ENCODE data around the gene SIL1.
"Not testable (repeated sequence)": the region's sequence is repeated elsewhere in the genome, so short reads cannot be mapped to it uniquely, and the experiment has no call there.

Gene SIL1

DNA sequence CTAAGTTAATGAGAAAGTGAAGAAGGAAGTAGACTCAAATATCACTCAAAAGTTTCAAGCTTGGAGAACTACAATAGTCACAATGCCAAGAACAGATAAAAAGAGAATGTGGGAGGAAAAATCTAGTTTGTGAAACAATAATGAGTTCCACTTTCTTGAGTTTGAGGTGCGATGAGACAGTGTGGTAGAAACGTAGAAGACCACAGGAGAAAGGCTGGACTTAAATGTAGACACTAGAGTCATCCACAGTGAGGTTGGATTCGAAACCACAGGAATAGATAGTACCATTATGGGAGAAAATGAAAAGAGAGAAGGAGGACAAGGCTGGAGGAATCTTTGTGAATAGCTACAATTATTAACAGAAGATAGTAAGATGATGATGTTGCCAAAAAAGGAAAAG is 182.0 kb downstream of the SIL1 start:
- DNase-seq, result no peak

DNA sequence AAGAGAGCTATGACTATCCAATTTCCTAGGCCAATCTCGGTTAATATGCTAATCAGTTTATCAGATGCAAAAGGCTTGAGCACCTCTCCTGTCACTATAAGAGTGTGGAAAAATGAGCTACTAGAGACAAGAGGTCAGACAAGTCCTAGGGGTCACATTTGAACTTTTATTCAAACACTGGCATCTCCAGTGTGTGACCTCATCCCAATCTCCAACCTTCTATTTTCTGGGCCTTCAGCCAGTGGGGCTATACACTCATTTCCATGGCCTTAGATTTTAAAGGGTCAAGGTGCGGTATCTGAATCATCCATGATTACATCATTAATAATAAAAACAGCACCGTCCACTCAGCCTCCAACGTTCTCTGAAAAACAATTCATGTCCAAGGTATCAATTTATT is 183.4 kb downstream of the SIL1 start:
- no peak for DNase-seq

DNA sequence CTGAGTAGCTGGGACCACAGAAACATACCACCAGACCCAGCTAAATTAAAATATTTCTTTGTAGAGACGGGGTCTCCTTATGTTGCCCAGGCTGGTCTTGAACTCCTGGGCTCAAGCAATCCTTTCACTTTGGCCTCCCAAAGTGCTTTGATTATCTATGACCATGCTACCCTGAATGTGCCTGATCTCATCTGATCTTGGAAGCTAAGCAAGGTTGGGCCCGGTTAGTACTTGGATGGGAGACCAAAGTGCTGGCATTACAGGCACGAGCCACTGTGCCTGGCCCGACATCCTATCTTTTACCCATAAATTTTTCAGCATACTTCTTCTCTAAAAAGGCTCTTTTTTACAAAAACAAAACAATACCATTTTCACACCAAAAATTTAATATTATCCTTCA is 186.0 kb downstream of the SIL1 start:
- DNase-seq, result no peak

DNA sequence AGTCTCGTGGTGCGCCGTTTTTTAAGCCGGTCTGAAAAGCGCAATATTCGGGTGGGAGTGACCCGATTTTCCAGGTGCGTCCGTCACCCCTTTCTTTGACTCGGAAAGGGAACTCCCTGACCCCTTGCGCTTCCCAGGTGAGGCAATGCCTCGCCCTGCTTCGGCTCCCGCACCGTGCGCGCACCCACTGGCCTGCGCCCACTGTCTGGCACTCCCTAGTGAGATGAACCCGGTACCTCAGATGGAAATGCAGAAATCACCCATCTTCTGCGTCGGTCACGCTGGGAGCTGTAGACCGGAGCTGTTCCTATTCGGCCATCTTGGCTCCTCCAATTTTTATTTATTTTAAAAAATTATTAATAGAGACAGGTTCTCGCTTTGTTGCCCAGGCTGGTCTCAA is 187.0 kb downstream of the SIL1 start:
- DNase-seq, result not testable (repeated sequence)

DNA sequence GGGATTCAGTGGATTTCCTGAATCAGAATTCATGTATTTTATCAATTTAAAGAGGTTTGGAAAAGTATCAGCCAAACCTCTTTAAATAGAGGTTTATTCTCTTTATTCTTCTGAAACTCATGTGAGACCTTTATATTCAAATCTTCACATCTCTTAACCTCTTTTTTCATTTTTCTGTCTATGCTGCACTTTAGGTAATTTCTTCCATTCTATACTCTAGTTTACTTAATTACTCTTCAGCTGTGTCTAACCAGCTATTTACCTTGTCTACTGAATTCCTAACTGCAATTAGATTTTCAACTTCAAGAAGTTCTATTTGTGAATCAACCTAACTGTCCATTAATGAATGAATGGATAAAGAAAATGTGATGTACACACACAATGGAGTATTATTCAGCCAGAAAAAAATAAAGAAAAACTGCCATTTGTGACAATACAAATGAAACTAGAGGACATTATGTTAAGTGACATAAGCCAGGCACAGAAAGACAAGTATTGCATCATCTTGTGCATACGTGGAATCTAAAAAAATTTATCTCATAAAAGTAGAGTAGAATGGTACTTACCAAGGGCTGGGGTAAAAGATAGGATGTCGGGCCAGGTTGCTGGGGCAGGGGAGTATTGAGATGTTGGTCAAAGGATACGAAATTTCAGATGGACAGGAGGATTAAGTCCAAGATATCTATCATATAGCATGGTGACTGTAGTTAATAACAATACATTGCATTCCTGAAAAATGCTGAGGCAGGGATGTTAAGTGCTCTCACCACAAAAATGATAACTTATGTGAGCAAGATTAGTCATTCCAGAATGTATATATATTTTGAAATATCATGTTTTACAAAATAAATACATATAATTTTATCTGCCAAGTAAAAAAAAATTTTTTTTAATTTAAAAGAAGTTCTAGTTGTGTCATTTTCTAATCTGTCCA is 193.5 kb downstream of the SIL1 start:
- DNase-seq, result no peak

DNA sequence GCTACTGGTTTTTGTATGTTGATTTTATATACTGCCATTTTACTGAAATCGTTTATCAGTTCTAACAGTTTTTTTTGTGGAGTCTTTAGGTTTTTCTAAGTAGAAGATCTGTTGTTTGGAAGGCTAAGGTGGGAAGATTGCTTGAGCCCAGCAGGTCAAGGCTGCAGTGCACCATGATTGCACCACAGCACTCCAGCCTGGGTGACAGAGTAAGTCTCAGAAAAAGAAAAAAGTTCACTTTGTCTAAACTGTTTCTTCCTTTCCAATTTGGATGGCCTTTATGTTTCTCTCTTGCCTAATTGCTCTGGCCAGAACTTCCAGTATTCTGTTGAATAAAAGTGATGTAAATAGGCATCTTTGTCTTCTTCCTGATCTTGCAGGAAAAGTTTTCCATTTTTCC is 198.5 kb downstream of the SIL1 start:
- DNase-seq, result no peak

DNA sequence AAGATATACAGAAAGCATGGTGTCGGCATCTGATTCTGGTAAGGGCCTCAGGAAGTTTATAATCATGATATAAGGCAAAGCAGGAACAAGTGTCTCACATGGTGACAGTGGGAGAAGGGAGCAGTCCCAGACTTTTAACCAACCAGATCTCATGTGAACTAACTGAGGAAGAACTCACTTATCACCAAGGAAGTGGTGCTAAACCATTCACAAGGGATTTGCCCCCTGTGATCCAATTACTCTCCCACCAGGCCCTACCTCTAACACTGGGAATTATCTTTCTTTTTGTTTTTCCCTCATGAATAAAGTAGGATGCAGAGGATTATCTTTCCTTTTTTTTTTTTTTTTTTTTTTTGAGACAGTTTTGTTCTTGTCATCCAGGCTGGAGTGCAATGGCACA is 199.6 kb downstream of the SIL1 start:
- no peak for DNase-seq

DNA sequence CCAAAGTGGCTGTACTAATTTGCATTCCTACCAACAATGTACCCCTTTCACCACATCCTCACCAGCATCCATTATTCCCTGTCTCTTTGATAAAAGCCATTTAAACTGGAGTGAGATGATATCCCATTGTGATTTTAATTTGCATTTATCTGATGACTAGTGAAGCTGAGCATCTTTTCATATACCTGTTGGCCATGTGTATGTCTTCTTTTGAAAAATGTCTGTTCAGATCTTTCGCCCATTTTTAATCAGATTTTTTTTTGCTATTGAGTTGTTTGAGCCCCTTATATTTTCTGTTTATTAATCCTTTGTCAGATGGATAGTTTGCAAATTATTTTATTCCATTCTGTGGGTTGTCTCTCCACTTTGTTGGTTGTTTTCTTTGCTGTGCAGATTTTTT is 202.0 kb downstream of the SIL1 start:
- DNase-seq, result no peak

DNA sequence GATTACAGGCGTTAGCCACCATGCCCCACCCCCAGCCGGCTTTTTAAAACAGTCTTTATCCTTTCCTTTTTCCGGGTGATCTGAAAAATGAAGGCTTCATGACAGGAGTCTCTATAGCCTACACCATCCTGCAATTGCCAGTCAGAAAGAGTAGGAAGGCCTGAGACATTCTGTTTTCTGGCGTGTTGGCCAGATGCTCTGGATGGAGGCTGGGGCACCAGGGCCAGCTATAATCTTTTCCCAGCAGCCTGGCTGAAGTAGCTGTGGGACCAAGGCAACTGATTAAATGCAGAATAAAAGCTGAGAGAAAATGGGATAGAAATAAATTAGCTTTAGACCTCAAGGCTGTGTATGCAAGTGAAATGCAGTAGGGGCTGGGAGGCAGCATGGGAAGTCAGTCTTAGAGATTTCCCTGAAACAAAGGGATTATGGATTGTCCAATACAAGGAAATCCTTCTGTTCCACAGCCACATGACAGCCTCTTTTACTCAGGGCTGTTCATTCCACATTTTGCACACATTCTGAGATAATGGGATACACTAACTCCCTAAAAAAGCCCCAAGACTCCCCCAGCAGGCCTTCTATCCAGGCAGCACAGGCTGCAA is 207.1 kb downstream of the SIL1 start:
- DNase-seq, result no peak

DNA sequence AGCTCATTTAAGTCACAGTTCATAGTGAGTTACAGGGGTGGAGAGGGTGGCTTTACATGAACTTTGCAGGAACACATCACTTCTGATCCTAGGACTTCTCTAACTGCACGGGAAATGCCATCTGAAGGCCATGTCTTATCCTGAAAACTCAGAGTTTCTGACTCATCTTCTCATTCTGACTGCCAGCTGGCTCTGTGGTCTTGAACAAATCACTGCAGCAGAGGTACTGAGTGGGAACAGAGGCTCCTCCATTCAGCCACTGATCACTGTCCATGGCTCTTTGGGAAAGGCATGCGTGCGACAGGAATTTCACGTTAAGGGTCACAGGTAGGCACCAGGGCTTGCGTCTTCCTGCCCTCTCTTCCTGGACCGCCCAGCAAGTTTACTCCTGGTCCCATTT is 208.4 kb downstream of the SIL1 start:
- DNase-seq, result no peak

DNA sequence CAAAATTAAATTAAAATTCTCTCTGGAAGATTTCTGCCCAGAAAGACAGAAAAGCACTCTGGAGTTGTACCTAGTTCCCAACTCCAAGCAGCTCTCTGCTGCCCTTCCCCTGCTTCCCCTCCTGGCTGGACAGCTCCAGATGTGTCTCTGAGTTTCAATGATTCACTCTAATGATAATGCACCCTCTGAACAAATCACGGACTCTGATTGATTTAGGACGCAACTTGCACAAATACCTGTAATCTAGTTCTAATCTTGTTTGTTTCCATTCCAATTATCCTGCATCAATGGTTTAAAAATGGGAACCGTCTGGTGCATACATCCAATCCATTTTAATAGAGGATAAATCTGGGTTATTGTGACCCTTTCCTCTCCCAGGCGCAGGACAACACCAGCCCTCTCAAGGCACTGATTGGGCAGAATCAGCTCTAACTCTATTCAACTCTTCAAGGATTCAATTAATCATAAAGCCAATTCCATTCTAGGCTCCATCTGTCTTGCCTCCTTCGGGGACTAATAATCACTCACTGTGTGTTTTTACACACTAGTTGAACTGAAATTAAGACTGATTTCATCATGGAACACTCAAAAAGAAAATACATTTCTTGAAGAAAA is 211.9 kb downstream of the SIL1 start:
- no peak for DNase-seq

DNA sequence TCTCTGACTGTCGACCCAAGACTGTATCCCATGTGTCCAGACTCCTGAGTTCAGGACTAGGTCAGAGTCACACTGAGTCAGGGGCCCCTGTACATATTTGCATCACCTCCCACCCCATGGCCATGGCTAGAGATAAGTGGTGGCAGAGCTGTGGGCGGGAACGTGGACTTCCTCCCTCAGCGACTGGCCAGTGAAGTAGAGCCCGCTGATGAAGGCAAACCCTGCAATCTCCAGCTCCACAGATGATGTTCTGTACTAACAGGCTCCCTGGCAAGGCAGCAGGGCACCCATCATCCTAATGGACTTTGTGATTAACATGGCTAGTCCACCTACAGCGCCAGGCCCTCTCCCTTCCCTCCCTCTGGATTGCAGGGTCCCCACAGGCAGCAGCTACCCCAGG is 212.5 kb downstream of the SIL1 start:
- DNase-seq, result no peak

DNA sequence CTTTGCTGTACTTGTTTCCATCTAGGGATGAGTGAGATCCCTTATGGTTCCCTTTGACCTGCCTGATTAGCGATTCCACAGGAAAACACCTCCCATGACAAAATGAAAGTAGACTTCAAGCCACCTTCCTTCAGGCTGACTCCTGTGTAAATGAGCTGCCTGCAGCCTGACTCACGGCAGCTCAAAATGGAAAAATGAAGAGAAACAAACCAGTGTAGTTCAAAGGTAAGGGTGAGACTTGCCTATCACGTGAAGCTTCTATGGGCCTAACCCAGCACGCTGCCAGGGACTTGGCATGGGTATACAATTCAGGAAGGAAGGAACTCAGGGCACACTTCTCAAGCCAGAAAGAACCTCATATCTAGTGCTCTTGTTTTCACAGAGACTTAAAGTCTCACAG is 212.9 kb downstream of the SIL1 start:
- no peak for DNase-seq

DNA sequence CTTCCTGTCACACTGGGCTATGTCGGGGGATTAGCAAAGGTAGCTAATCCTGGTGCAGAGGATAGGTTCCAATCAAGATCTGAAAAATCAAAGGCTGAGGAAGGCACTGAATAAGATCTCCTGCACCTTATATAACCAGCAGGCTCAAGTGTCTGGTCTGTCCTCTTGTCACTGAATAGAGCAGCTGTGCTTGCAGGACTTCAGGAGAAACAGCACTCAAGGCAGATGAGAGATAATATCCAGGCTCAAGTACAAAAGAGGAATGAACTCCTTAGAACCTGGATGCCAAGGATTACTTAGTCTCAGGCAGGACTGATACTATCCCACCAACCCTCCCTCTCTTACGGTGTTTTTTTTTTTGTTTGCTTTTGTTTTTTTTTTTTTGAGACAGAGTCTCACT is 214.2 kb downstream of the SIL1 start:
- no peak for DNase-seq

DNA sequence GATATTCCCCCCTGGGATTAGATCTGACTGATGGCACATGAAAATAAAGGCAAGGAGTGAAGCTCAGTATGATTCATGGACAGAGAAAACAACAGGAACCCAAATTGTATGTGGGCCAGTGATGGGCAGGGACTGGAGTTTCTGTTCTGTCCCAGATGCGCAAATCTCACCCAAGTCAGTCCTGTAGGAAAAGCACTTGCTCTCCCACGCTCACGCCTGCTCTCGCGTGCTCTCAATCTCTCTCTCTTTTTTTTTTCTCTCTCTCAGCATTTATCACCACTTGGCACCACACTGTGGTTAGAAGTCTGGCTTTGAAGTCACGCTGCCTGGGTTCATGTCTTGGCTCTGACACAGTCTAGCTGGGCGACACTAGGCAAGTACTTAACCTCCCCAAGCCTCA is 216.6 kb downstream of the SIL1 start:
- no peak for DNase-seq

DNA sequence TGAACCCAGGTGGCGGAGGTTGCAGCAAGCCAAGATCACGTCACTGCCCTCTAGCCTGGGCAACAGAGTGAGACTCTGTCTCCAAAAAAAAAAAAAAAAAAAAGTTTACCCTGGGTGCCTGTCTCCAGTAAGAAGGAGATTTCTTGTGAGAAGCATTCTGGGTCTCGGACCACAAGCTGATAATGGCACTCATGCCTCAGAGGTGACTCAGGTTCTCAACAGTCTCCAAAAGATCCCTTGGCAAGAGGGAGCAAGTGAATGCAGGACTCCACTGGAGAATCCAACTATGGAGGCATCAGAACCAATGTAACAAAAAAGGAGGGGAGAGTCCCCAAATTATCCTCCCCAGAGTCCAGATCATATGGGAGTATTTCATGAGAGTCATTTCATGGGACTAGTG is 217.0 kb downstream of the SIL1 start:
- no peak for DNase-seq

DNA sequence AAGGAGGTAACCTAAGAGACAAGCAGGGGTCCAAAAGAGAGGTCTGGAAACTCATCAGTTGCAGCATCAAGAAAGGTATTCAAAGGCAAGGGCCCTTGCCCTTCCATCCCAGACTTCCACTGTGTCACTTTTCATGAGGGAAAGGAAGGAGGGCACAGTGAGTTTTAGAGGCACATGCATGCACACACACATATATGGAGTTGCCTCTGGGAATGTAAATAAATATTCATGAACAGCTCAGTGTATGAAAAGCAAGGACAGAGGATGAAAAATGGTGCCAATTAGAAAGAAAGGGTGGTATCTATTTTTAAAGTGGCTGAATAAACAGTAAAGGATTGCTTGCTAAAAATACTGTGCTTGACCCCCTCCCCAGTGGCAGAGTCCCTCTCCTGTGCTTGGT is 217.7 kb downstream of the SIL1 start:
- DNase-seq, result no peak

DNA sequence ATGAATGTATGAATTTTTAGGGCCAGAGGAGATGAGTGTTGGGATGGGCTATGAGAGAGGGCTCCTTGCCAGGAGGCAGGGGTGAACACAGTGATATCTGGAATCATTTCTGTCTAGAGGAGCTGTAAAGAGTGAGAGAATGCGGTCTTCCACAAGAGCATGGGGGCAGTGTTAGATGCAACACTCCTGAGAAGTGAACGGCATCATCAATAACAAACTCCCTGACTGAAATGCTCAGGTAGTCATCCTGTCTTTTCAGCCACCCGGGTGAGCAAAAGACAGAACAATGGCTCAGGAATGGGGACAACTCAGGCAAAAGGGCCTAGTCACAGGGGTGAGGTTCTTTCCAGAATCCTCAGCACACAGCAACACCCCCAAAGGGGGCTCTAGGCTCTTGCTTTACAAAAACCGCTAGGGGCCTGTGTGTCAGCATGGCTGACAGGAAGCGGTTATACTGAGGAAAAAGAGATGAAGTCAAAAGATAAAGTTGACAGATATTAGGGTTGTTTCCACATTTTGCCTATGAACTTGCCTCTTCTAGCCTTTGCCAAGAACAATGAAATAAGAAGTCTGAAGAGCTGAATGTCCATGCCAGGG is 218.4 kb downstream of the SIL1 start:
- no peak for DNase-seq

DNA sequence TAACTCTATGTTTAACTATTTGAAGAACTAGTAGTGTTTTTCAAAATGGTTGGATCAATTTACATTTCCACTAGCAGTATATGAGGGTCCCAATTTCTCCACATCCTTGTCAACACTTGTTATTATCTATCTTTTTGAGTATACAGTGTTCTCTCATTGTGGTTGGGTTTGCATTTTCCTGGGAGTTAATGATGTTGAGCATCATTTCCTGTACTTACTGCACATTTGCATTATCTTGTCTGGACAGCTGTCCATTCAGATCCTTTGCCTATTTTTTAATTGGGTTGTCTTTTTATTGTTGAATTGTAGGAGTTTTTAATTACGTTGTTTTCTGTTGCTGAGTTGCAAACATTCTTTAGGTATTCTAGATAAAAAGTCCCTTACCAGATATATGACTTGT is 219.6 kb downstream of the SIL1 start:
- no peak for DNase-seq

DNA sequence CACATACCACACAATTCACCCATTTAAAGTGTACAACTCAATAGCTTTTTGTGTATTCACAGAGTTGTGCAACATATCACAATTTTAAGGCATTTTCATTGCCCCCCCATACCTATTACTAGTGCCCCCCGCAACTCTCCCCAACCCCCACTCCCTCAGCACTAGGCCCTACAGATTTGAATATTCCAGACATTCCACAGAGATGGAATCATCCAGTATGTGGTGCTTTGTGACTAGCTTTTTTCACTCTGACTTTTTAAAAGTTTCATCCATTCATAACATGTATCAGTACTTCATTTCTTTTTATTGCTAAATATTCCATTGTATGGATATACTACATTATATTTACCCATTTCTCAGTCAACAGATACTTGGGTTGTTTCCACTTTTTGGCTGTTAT is 220.1 kb downstream of the SIL1 start:
- DNase-seq, result no peak

DNA sequence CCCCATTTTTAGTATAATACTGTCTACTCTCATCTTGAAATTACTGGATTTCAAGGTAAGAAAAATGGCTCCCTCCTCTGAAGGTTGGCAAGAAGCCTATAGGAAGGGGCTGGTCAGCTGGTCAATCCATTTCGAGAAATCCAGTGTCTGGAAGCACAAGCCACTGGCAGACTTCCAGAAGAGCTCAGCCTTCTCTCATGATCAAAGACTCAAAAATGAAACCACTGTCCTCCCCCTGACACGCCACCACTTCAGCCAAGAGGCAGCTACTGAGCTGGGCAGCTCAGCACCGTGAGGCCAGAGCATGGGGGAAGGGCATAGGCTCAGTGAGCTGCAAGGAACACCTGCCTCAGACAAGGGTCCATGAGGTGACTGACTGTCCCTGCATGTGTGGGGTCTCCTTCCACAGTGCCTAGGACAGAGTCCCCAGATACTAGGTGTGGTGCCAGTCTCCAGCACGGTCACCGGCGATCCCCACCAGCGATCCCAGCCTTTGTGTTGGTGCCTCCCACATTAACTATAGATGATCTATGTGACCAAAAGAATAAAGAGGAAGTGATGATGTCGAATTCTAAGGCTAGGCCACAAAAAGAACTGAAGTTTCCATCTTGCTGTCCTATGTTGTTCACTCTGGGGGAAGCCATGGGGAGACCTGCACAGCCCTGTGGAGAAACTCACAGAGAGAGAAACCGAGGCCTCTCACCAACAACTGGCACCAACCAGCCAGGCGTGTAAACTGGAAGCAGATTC is 222.9 kb downstream of the SIL1 start:
- DNase-seq, result no peak

DNA sequence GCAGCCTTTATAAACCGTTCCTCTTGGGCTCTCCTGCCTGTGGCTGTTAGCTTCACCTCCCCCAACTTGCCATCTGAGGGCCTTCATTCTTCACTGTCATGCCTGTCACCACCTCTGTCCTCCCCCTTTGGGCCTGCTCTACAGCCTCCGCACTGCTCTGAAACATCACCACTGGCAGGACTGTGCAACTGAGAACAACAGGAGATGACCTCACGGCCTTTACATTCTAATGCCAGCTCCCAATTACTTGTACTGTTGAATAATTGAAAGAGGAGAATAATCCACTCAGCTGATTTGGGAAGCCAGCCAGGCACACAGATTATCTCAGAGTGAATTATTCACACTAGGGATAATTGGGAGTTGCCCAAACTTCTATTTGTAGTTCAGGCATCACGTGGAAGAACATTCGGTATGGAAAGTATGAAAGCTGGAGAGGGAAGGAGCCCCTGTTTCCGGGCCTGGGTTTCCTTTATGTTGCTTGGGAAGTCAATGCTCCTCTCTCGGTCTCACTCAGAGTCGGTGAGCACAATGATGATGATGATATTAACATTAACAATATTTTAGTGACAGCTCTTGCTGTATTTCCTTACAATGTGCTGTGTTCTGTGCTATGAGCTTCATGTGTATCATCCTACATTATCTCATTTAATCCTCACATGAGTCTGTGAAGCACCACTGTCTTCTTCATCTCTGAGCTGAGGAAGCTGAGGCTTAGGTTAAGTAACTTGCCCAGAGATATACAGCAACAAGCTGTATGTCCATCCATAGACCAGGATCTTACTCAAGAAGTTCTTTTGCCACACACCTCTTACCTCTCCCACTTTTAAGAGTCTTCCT is 223.7 kb downstream of the SIL1 start:
- DNase-seq, result no peak
